Activated naive CD4-positive, alpha-beta T cell treated with anti-CD3 and anti-CD28 coated beads, Interleukin-2, amount 50 U/mL, for 24 hours (primary cell): ENCODE results near the gene HSPB1.
"Not testable (repeated sequence)": the region's sequence is repeated elsewhere in the genome, so short reads cannot be mapped to it uniquely, and the experiment has no call there.

Experiments
- H3K27ac Mint-ChIP-seq: one replicate; pipeline ENCODE4 v1.8.0; 2021; ENCODE audit warnings: mild to moderate bottlenecking, mixed read lengths
- H3K27me3 Mint-ChIP-seq: one replicate; pipeline ENCODE4 v1.8.0; 2021; ENCODE audit warnings: mixed read lengths
- H3K36me3 Mint-ChIP-seq: one replicate; pipeline ENCODE4 v1.8.0; 2021; ENCODE audit warnings: mixed read lengths
- H3K4me1 Mint-ChIP-seq: one replicate; pipeline ENCODE4 v1.8.0; 2021; ENCODE audit warnings: mixed read lengths
- H3K4me3 Mint-ChIP-seq: one replicate; pipeline ENCODE4 v1.8.0; 2021; ENCODE audit warnings: mild to moderate bottlenecking, mixed read lengths
- H3K9me3 Mint-ChIP-seq: one replicate; pipeline ENCODE4 v1.8.0; 2021; ENCODE audit warnings: mixed read lengths

The HSPB1 gene

DNA sequence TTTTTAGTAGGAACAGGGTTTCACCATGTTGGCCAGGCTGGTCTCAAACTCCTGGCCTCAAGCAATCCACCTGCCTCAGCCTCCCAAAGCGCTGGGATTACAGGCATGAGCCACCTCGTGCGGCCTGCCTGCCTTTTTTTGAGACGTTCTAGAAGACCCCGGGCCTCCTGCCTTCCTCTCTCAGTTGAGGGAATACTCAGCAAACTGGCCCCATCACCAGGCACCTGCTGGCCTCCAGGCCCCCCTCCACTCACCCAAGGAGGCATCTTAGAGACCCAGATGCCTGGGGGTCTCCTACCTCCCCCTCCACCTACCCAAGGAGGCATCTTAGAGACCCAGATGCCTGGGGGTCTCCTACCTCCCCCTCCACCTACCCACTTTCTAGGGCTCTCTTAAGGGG lies 9.6 kb upstream of the HSPB1 start:
- not testable (repeated sequence) for H3K4me3 Mint-ChIP-seq

GRCh38 chr7:76293407-76293901 lies 9.0 kb upstream of the HSPB1 start:
- Mint-ChIP-seq H3K4me3 (no peak overlapping the region), H3K27me3 (no peaks in the 10 kb centered on the region), H3K4me1 (peaks cover 5% of the 10 kb centered on the region), H3K36me3 (no peaks in the 10 kb centered on the region), H3K27ac (no peak overlapping the region), H3K9me3 (no peaks in the 10 kb centered on the region)

More for the DNA sequence above, 9.6 kb upstream of the HSPB1 start:
- not testable (repeated sequence) for H3K9me3 Mint-ChIP-seq, H3K27ac Mint-ChIP-seq, H3K27me3 Mint-ChIP-seq, H3K36me3 Mint-ChIP-seq, H3K4me1 Mint-ChIP-seq

- H3K27me3 Mint-ChIP-seq, result no peaks in the 10 kb centered on the region
- H3K36me3 Mint-ChIP-seq, result no peaks in the 10 kb centered on the region
- peaks cover 5% of the 10 kb centered on the region for H3K4me1 Mint-ChIP-seq
- no peak overlapping the region for H3K4me3 Mint-ChIP-seq
- no peaks in the 10 kb centered on the region for H3K9me3 Mint-ChIP-seq
- no peak overlapping the region for H3K27ac Mint-ChIP-seq
These were observed 8.0 kb upstream of the HSPB1 start for GRCh38 chr7:76294344-76295024.

GRCh38 chr7:76296743-76297740 lies 5.4 kb upstream of the HSPB1 start:
- Mint-ChIP-seq H3K9me3 (no peaks in the 10 kb centered on the region), H3K27me3 (no peaks in the 10 kb centered on the region), H3K4me3 (no peak overlapping the region), H3K27ac (no peak overlapping the region), H3K4me1 (peaks cover under 1% of the 10 kb centered on the region), H3K36me3 (no peaks in the 10 kb centered on the region)

DNA sequence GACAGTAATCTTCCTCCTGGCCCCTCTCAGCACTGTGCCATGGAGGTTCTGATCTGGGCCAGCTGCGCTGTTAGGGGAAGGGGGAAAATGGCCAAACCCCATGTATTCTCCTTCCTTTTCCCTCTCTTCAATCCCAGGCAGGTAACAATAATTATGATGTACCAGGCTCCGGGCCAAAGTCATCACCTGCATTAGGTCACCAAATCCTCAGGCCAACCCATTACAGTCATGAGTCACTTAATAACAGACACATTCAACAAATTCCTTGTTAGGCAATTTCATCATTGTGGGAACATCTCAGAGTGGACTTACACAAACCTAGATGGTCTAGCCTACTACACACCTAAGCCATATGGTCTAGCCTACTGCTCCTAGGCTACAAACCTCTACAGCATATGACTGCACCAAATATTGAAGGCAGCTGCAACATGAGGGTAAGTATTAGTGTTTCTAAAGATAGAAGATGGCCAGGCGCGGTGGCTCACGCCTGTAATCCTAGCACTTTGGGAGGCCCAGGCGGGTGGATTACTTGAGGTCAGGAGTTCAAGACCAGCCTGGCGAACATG lies 2.2 kb upstream of the HSPB1 start:
- Mint-ChIP-seq H3K9me3 (no peaks in the 10 kb centered on the region), H3K27ac (no peak overlapping the region), H3K36me3 (no peaks in the 10 kb centered on the region), H3K4me1 (peaks cover 13% of the 10 kb centered on the region), H3K27me3 (no peaks in the 10 kb centered on the region), H3K4me3 (no peak overlapping the region)

- Mint-ChIP-seq H3K4me1 (peaks cover 13% of the 10 kb centered on the region), H3K27ac (no peak overlapping the region), H3K36me3 (no peaks in the 10 kb centered on the region), H3K27me3 (no peaks in the 10 kb centered on the region), H3K9me3 (no peaks in the 10 kb centered on the region), H3K4me3 (no peak overlapping the region)
These were observed 1.5 kb upstream of the HSPB1 start for GRCh38 chr7:76301000-76301399.

DNA sequence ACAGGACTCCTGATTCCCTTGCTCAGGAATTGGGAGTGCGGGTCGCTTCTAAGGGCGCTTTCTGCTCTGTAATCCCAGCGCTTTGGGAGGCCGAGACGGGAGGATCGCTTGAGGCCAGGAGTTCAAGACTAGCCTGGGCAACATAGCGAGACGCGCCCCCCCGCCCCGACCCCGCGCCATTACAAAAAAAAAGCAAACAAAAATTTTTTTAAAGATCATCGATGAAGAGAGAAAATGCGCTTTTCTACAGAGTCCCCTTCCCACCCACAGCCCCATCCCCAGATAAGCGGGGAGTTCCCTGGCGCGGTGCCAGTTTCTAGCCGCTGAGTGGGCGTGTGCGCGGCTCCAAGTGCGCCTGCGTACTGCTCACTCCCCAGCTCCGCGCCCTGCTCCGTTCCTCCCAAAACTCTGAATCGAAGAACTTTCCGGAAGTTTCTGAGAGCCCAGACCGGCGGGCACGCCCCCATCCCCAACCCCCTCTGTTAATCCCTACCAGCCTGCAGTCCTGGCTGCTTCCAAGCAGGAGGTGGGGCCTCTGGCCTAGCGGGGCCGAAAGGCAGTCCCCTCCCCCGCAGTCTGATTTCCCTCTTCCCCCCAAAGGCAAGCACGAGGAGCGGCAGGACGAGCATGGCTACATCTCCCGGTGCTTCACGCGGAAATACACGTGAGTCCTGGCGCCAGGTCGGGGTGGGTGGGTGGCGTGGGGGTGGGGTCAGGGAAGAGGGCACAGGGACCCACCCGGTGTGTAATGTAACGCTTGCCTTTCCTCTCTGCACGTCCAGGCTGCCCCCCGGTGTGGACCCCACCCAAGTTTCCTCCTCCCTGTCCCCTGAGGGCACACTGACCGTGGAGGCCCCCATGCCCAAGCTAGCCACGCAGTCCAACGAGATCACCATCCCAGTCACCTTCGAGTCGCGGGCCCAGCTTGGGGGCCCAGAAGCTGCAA lies 1.0 kb downstream of the HSPB1 start:
- Mint-ChIP-seq H3K9me3 (no peaks in the 10 kb centered on the region), H3K36me3 (no peaks in the 10 kb centered on the region), H3K4me1 (peaks cover 13% of the 10 kb centered on the region), H3K27ac (peak overlapping the region; percentile 89), H3K27me3 (no peaks in the 10 kb centered on the region), H3K4me3 (peak overlapping the region; percentile 85)

- Mint-ChIP-seq H3K4me3 (no peak overlapping the region), H3K27ac (no peak overlapping the region), H3K27me3 (no peaks in the 10 kb centered on the region)
These were observed 2.5 kb downstream of the HSPB1 start for GRCh38 chr7:76304888-76305375.

DNA sequence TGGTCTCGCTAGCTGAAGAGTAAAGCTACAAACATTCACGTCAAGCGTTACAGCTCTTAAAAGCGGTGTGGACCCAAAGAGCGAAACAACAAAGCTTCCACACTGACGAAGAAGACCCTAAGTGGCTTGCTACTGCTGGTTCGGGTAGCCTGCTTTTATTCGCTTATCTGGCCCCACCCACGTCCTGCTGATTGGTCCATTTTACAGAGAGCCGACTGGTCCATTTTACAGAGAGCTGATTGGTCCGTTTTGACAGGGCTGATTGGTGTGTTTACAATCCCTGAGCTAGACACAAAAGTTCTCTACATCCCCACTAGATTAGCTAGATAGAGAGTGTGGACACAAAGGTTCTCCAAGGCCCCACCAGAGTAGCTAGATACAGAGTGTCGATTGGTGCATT lies 6.4 kb downstream of the HSPB1 start:
- H3K27ac Mint-ChIP-seq, H3K4me3 Mint-ChIP-seq, H3K36me3 Mint-ChIP-seq, H3K4me1 Mint-ChIP-seq, H3K27me3 Mint-ChIP-seq, H3K9me3 Mint-ChIP-seq: not testable (repeated sequence)

More at GRCh38 chr7:76304888-76305375, 2.5 kb downstream of the HSPB1 start:
- H3K4me1 Mint-ChIP-seq, result peaks cover 13% of the 10 kb centered on the region
- no peaks in the 10 kb centered on the region for H3K9me3 Mint-ChIP-seq
- H3K36me3 Mint-ChIP-seq, result no peaks in the 10 kb centered on the region

DNA sequence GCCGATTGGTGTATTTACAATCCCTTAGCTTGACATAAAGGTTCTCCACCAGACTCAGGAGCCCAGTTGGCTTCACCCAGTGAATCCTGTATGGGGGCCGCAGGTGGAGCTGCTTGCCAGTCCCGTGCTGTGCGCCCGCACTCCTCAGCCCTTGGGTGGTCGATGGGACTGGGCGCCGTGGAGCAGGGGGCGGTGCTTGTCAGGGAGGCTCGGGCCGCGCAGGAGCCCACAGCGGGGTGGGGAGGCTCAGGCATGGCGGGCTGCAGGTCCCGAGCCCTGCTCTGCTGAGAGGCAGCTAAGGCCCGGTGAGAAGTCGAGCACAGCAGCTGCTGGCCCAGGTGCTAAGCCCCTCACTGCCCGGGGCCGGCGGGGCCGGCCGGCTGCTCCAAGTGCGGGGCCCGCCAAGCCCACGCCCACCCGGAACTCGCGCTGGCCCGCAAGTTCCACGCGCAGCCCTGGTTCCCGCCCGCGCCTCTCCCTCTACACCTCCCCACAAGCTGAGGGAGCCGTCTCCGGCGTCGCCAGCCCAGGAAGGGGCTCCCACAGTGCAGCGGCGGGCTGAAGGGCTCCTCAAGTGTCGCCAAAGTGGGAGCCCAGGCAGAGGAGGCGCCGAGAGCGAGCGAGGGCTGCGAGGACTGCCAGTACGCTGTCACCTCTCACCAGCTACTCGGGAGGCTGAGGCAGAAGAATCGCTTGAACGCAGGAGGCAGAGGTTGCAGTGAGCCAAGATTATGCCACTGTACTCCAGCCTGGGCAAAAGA lies 7.0 kb downstream of the HSPB1 start:
- H3K36me3 Mint-ChIP-seq, H3K9me3 Mint-ChIP-seq, H3K4me1 Mint-ChIP-seq, H3K4me3 Mint-ChIP-seq, H3K27me3 Mint-ChIP-seq, H3K27ac Mint-ChIP-seq: not testable (repeated sequence)

GRCh38 chr7:76310102-76310957 lies 7.9 kb downstream of the HSPB1 start:
- Mint-ChIP-seq H3K27ac (no peak overlapping the region), H3K36me3 (no peaks in the 10 kb centered on the region)

GRCh38 chr7:76311838-76312237 lies 9.4 kb downstream of the HSPB1 start:
- H3K27me3 Mint-ChIP-seq, H3K36me3 Mint-ChIP-seq, H3K9me3 Mint-ChIP-seq: not testable (repeated sequence)

More at GRCh38 chr7:76310102-76310957, 7.9 kb downstream of the HSPB1 start:
- Mint-ChIP-seq H3K4me3 (no peak overlapping the region), H3K4me1 (peaks cover 7% of the 10 kb centered on the region), H3K9me3 (no peaks in the 10 kb centered on the region), H3K27me3 (no peaks in the 10 kb centered on the region)

DNA sequence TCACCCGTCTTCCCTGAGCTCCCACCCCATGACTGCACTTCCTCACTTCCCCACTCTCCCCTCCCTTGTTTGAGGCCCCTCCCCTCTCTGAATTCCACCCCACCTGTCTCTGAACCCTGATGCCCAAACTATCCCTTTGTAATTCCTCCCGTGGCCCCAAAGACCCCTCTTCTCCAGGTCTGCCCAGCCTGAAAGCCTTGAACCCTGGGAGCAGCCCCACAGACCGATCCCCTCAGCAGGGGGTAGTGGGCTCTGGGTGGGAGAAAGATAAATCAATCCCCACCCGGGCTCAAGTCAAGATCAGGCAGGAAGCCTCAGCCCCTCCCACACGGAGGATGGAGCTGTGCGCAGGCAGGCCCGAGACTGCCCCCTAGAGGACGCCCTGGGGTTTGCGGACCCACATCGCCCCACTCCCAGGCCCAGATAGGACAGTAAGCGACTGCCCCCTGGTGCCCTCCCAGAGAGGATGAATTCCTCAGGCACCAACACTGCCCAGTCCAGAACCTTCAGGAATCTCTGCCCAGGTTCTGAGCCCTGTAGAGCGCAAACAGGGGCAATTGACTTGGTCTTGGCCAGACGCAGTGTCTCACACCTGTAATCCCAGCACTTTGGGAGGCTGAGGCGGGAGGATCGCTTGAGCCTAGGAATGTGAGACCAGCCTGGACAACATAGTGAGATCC lies 11.7 kb downstream of the HSPB1 start:
- no peaks in the 10 kb centered on the region for H3K36me3 Mint-ChIP-seq
- H3K4me3 Mint-ChIP-seq, result no peak overlapping the region
- peak overlapping the region; percentile 17 for H3K27ac Mint-ChIP-seq
- no peaks in the 10 kb centered on the region for H3K27me3 Mint-ChIP-seq
- H3K4me1 Mint-ChIP-seq, result peaks cover 25% of the 10 kb centered on the region
- no peaks in the 10 kb centered on the region for H3K9me3 Mint-ChIP-seq

More at GRCh38 chr7:76311838-76312237, 9.4 kb downstream of the HSPB1 start:
- H3K4me3 Mint-ChIP-seq, H3K27ac Mint-ChIP-seq, H3K4me1 Mint-ChIP-seq: not testable (repeated sequence)
